ENCODE data around the gene STEAP3. TPM values are rescaled to one million over a fixed set of nuclear protein-coding genes. Genes with fewer than 3 reads are reported as not detected.

The STEAP3 gene
- total and polyA plus RNA-seq, 8 donors, result 2.9 to 56.7 (median 12.6) TPM

DNA sequence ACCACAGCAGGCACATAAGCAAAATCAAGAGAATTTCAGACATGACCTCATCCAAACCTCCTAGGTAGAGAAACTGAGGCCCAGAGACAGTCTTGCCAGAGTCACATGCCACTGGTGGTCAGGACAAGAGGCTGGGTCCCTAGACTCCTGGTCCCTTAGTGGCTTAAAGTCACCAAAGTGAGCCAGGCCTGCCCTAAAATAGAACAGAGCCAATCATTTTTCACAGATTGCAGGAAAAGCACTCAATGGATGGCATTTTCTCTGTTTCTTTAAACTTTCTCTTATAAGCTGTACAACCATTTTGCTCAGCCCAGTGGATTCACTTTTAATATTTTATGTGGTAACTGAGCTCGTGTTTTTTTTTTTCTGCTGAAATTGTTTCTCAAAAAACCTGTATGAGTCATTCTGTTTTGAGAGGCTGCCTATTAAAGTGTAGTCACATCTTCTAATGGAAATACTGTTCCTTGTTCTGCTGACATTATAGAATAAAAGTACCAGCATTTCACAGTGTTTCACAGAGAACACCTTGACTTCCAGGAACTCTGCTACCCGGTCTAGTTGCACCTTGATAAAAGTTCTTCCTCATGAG, 29.6 kb downstream of the STEAP3 start:
- Histone ChIP-seq H3K36me3 (peaks cover 3 to 84% (median 61%) of the 10 kb centered on the region in 4 donors), H3K4me1 (peaks cover 0 to 14% (median 0%) of the 10 kb centered on the region in 4 donors), H3K27ac (no peak overlapping the region), H3K9me3 (no peaks in the 10 kb centered on the region), H3K27me3 (no peaks in the 10 kb centered on the region), H3K4me3 (no peak overlapping the region)
- no peak for DNase-seq
- TF ChIP-seq, protein P1, sequence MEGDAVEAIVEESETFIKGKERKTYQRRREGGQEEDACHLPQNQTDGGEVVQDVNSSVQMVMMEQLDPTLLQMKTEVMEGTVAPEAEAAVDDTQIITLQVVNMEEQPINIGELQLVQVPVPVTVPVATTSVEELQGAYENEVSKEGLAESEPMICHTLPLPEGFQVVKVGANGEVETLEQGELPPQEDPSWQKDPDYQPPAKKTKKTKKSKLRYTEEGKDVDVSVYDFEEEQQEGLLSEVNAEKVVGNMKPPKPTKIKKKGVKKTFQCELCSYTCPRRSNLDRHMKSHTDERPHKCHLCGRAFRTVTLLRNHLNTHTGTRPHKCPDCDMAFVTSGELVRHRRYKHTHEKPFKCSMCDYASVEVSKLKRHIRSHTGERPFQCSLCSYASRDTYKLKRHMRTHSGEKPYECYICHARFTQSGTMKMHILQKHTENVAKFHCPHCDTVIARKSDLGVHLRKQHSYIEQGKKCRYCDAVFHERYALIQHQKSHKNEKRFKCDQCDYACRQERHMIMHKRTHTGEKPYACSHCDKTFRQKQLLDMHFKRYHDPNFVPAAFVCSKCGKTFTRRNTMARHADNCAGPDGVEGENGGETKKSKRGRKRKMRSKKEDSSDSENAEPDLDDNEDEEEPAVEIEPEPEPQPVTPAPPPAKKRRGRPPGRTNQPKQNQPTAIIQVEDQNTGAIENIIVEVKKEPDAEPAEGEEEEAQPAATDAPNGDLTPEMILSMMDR (IDR thresholded peaks at IDR 0.05), result no peak
- TF ChIP-seq EP300 (IDR thresholded peaks at IDR 0.05) (no peak), POLR2A (IDR thresholded peaks at IDR 0.05) (no peak), POLR2AphosphoS5 (IDR thresholded peaks at IDR 0.05) (no peak)
- intact Hi-C loops (cut with DNase I; ENCODE audit: low total_unique reads), result no loop called here
- WGBS, 5 donors, result 38 to 77% (median 61%) methylated on average over 2 of the region's 2 CpGs

DNA sequence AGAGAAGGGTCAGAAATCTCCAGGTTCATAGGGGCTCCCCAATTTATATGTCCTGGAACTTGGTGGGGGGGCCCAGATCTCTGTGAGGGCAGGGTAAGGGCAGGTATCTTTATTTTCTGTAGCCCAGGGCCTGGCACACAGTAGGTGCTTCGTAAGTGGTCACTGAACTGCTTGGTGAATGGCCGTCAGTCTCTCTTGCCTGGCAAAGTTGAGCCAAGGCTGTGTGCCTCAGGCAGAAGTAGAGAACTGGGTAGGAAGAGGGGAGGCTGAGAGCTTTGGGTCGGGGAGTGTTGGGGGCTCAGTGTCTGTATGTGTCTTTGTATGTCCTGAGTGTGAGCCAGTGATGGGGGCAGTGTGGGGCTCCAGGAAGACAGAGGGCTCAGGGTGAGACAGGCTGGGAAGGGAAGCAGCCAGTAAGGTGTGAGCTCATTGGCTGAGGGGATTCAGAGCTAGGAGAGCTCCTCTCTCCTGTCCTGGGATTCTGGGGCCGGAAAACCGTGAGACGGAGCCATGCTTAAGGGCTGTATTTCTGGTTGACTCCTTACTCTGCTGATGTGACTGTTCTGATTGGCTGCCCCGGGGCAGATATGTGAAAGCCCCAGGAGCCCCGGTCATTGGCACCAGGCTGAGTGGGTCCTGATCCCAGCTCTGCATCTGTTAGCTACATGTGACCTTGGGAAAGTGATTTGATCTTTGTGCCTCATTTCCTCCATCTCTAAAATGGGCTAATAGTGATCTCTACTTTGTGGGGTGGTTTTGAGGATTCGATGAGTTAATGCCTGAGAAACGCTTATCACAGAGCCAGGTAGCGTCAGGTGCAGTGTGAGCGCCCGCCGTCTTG, 30.3 kb downstream of the STEAP3 start:
- intact Hi-C loops (cut with DNase I; ENCODE audit: low total_unique reads), result no loop called here
- Histone ChIP-seq H3K4me1 (peaks cover 0 to 14% (median 0%) of the 10 kb centered on the region in 4 donors), H3K27me3 (no peaks in the 10 kb centered on the region), H3K9me3 (no peaks in the 10 kb centered on the region), H3K36me3 (peaks cover 3 to 76% (median 55%) of the 10 kb centered on the region in 4 donors), H3K27ac (no peak overlapping the region), H3K4me3 (no peak overlapping the region)
- TF ChIP-seq, protein P1 (IDR thresholded peaks at IDR 0.05), result no peak
- TF ChIP-seq POLR2AphosphoS5 (IDR thresholded peaks at IDR 0.05) (no peak), EP300 (IDR thresholded peaks at IDR 0.05) (no peak), POLR2A (IDR thresholded peaks at IDR 0.05) (no peak)
- WGBS, 5 donors, result 88 to 94% (median 89%) methylated on average over 14 of the region's 14 CpGs
- DNase-seq, result no peak

DNA sequence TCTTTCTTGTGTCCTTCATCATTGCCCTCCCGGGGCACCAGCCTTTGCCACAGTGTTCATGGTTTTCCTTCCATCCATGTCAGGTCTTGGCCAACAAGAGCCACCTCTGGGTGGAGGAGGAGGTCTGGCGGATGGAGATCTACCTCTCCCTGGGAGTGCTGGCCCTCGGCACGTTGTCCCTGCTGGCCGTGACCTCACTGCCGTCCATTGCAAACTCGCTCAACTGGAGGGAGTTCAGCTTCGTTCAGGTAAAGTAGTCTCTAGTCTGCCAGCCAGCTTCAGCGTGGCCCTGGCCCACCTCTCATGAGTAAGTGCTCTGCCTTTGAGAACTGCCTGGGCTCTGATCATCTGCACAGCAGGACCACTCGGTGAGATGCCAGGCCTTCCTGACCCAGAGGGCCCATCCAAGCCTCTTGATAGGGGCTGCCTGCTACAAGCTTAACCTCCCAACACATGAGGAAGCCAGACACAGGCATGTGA, 31.0 kb downstream of the STEAP3 start:
- TF ChIP-seq POLR2A (IDR thresholded peaks at IDR 0.05) (no peak), EP300 (IDR thresholded peaks at IDR 0.05) (no peak), POLR2AphosphoS5 (IDR thresholded peaks at IDR 0.05) (no peak)
- TF ChIP-seq, protein P1 (IDR thresholded peaks at IDR 0.05), result no peak
- H3K4me1 ChIP-seq, result peaks cover 0 to 14% (median 0%) of the 10 kb centered on the region in 4 donors
- peaks cover 3 to 69% (median 51%) of the 10 kb centered on the region in 4 donors for H3K36me3 ChIP-seq
- no peak overlapping the region for H3K27ac ChIP-seq
- WGBS, 5 donors, result 93 to 99% (median 95%) methylated on average over 10 of the region's 10 CpGs
- no peaks in the 10 kb centered on the region for H3K27me3 ChIP-seq
- H3K9me3 ChIP-seq, result no peaks in the 10 kb centered on the region
- no peak overlapping the region for H3K4me3 ChIP-seq
- DNase-seq, result no peak
- intact Hi-C loops (cut with DNase I; ENCODE audit: low total_unique reads), result no loop called here

DNA sequence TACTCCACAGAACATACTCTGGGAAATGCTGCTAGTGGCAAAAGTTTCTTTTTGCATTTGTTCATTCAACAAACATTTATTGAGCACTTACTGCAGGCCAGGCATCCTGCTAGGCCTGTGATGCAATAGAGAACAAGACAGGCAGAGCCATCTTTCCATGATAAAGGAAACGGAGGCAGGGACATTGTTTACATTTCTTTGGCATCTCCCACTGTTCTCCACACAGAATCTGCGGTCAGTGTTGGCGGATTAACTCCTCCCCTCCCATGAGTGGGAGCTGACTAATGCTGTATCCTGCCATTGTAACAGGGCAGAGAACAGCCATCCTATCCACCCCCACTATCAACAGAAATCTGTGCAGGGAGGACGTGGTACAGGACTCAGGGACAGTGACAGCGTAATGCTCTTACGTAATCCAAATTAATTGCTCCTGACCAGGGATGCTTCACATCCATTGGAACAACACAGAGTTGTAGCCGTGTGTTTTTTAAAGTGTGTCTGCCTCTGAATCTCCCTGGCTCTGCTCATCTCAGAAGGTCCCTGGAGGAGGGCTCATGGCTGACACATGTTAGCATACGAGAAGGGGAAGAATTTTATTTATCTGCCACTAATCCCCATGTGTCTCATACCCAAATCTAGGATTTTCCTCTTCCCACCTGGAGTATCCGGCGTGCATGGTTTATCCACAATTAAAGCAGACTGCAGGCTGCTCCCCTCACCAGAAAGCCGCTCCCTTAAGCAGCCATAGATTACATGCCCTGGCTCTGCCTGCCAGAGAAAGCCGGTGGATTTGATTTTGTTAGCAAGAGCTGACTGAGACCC, 32.3 kb downstream of the STEAP3 start:
- WGBS, 5 donors, result 51 to 69% (median 59%) methylated on average over 12 of the region's 12 CpGs
- no peaks in the 10 kb centered on the region for H3K9me3 ChIP-seq
- peaks cover 3 to 58% (median 39%) of the 10 kb centered on the region in 4 donors for H3K36me3 ChIP-seq
- H3K27ac ChIP-seq, result no peak overlapping the region
- intact Hi-C loops (cut with DNase I; ENCODE audit: low total_unique reads), result no loop called here
- no peak overlapping the region for H3K4me3 ChIP-seq
- peak in 1 of 2 donors; percentile 52 for DNase-seq
- peaks cover 0 to 14% (median 0%) of the 10 kb centered on the region in 4 donors for H3K4me1 ChIP-seq
- no peaks in the 10 kb centered on the region for H3K27me3 ChIP-seq
- TF ChIP-seq POLR2A (IDR thresholded peaks at IDR 0.05), result no peak
- no peak for TF ChIP-seq EP300 (IDR thresholded peaks at IDR 0.05)
- TF ChIP-seq, protein P1 (IDR thresholded peaks at IDR 0.05), result no peak
